Astrocyte (in vitro differentiated cells and primary cell): ENCODE data around the gene BRINP1.

ENCODE experiments used
- EZH2 ChIP-seq: IDR thresholded peaks from 2 replicates; pipeline ENCODE4 v1.6.1; 2012; ENCODE audit warnings: mild to moderate bottlenecking, low read length, inconsistent platforms; ENCODE audit not compliant: insufficient read depth
- TF ChIP-seq, protein P1 (sequence below): IDR thresholded peaks from 2 replicates; pipeline ENCODE4 v1.5.1; 2011; ENCODE audit warnings: low read depth, mild to moderate bottlenecking, inconsistent platforms, low read length, moderate library complexity; ENCODE audit not compliant: insufficient read depth

DNA sequence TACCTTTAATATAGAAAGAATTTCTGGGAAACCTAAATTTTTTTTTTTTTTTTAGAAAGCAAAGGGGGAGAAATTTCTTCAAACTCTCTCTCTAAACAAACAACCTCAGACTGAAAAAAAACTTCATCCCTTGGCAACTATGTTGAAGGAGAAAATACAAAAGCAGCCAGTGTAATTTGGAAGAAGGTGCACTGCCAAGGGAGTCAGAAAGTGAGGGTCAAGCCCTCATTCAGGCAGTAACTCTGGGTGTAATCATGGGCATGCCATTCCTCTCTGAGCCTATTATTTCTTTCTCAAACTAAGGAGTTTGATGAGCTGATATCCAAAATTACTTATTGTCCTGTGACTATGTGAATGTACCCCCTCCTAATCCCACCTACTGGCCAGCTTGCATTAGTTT, 203.1 kb downstream of the BRINP1 start:
- TF ChIP-seq, protein P1, sequence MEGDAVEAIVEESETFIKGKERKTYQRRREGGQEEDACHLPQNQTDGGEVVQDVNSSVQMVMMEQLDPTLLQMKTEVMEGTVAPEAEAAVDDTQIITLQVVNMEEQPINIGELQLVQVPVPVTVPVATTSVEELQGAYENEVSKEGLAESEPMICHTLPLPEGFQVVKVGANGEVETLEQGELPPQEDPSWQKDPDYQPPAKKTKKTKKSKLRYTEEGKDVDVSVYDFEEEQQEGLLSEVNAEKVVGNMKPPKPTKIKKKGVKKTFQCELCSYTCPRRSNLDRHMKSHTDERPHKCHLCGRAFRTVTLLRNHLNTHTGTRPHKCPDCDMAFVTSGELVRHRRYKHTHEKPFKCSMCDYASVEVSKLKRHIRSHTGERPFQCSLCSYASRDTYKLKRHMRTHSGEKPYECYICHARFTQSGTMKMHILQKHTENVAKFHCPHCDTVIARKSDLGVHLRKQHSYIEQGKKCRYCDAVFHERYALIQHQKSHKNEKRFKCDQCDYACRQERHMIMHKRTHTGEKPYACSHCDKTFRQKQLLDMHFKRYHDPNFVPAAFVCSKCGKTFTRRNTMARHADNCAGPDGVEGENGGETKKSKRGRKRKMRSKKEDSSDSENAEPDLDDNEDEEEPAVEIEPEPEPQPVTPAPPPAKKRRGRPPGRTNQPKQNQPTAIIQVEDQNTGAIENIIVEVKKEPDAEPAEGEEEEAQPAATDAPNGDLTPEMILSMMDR = no peak
- TF ChIP-seq EZH2 = no peak
